ENCODE results near the gene TBC1D2B.
"Not testable (repeated sequence)": the region's sequence is repeated elsewhere in the genome, so short reads cannot be mapped to it uniquely, and the experiment has no call there.

The TBC1D2B gene

DNA sequence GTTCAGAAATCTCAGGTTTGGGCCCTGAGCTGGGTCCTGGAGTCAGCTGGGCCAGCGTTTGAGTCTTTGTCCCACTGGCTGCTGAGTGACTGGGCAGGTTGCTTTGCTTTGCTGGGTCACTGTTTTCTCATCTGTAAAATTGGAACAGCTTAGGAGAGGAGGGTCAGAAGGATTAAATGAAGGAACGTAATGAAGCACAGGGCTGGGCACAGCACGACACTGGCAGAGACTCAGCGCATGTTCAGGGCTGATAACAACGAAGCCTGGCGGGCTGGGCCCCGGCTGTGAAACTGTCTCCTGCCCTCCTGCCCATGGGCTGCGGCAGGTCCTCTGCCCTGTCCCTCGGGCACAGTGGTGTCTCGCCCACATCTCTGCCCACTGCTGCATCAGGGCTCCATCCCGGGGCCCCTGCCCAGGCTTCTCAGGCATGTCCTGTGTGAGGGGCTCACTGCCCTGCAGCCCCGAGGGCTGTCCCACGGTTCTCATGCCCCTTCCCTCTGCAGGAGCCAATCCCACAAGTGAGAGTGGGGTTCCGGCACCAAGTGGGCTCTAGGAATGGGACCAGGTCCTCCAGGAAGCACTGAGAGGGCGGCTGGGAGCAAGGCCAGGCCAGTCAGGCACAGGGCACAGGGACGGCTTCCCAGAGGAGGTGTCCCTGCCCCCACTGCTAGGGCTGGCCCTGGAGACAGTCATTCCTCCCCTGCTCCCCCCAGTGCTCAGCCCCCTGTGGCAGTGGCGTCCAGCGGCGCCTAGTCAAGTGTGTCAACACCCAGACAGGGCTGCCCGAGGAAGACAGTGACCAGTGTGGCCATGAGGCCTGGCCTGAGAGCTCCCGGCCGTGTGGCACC, 88.0 kb downstream of the TBC1D2B start:
- ChIA-PET POLR2A (no interaction called here), CTCF (no interaction called here)
- no peak for DNase-seq (ENCODE audit: extremely low spot score)
- TF ChIP-seq TARDBP (IDR thresholded peaks at IDR 0.05): no peak
- no peak for TF ChIP-seq CTBP1 (IDR thresholded peaks at IDR 0.05; ENCODE audit: borderline replicate concordance)

DNA sequence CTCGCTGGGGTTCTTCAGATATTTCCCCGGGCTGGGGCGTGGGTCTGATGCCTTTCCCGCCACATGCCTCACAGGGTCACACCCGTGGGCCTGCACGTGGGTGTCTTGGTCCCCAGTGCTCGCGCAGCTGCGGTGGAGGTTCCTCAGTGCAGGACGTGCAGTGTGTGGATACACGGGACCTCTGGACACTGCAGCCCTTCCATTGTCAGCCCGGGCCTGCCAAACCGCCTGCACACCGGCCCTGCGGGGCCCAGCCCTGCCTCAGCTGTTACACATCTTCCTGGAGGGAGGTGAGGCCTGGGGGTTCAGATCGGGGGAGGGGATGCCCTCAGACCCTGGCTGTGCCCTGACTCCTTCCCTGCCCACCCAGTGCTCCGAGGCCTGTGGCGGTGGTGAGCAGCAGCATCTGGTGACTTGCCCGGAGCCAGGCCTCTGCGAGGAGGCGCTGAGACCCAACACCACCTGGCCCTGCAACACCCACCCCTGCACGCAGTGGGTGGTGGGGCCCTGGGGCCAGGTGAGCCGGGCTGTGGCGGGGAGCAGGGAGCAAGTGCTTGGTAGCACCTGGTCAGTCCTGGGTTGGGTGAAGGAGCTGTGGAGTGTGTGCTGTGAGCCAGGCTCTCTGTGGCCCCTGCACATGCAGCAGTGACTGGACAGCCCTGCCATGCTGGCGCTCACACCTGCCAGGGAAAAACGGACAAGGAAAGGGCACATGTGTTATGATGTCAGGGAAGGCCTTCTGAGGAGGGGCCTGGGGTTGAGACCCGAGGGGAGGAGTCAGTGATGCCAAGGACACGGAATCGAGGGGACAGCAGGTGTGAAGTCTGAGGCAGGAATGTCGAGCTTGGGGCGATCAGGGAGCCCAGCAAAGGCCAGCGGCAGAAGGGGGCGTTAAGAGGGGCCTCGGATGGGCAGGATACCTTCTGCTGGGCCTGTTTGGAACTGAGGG, 88.9 kb downstream of the TBC1D2B start:
- POLR2A ChIA-PET: no interaction called here
- CTCF ChIA-PET: no interaction called here
- TF ChIP-seq ELF4 (IDR thresholded peaks at IDR 0.05) (no peak), ZNF384 (IDR thresholded peaks at IDR 0.05) (no peak), CTBP1 (IDR thresholded peaks at IDR 0.05; ENCODE audit: borderline replicate concordance) (no peak), NFRKB (IDR thresholded peaks at IDR 0.05) (no peak)
- no peak for DNase-seq (ENCODE audit: extremely low spot score)

DNA sequence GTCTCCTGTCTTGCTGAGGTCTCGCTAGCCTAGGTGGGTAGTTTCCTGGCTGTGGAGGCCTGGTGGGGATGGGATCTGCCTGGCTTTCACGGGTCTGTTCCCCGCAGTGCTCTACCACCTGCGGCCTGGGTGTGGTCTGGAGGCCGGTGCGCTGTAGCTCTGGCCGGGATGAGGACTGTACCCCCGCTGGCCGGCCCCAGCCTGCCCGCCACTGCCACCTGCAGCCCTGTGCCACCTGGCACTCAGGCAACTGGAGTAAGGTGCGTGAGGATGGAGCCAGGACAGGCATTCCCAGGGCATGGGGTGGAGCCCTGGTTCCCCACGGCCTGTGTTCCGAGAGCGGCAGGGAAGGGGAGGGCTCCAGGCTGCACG, 89.8 kb downstream of the TBC1D2B start:
- CTCF ChIA-PET: interaction anchor here (0.8 kb wide), 1 partner anchor 28 kb away, joined by 3 read pairs; no protein-coding TSS in a partner anchor
- DNase-seq (ENCODE audit: extremely low spot score); POLR2A ChIA-PET: not testable (repeated sequence)

DNA sequence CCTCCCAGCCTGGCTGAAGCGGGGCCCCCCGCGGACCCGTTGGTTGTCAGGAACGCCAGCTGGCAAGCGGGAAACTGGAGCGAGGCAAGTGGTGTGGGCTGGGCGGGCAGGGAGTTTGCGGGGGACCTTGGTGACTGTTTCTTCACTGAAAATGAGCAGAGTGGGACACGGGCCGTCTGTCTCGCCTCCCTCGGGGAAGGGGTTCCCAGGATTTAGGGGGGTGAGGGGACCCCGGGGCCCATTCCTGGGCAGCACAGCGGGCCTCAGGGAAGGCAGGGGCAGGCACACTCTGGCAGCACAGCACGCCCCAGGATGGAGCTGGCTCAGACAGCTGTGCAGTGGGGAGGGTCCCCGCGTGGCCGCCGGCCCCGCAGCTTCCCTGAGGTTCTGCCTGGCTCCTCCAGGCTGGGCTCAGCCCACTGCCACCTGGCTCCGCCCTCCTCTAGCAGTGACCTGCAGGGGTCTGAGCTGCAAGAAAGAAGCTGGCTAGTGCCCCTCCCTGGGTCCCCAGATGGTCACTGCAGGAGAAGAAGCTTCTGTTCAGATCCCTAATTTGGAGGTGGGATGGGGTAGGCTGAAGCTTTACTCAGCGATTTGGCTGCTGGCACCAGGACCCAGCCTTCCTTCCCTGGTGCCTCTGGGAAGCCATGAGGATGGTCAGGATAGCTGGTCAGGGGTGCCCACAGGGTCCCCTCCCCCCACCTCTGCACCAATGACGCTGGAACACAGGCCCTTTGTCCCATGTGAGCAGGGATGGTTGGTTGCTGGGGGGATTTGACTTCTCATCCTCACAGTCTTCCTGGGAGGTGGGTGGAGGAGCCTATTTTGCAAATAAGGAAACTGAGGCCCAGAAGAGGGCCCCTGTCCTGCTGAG, 90.4 kb downstream of the TBC1D2B start:
- DNase-seq (ENCODE audit: extremely low spot score): no peak
- TF ChIP-seq SP1 (IDR thresholded peaks at IDR 0.05) (no peak), NFRKB (IDR thresholded peaks at IDR 0.05) (no peak), TARDBP (IDR thresholded peaks at IDR 0.05) (no peak), LEF1 (IDR thresholded peaks at IDR 0.05; ENCODE audit: borderline replicate concordance) (no peak), BHLHE40 (IDR thresholded peaks at IDR 0.05; ENCODE audit: borderline replicate concordance) (no peak), FOXK2 (IDR thresholded peaks at IDR 0.05) (no peak), CTBP1 (IDR thresholded peaks at IDR 0.05; ENCODE audit: borderline replicate concordance) (no peak), FOXM1 (IDR thresholded peaks at IDR 0.05; ENCODE audit: borderline replicate concordance) (no peak), ELF4 (IDR thresholded peaks at IDR 0.05) (no peak), L3MBTL2 (conservative IDR thresholded peaks at IDR 0.05) (no peak), ZNF384 (IDR thresholded peaks at IDR 0.05) (no peak), HDGF (IDR thresholded peaks at IDR 0.05; ENCODE audit: borderline replicate concordance) (no peak), ARNT (IDR thresholded peaks at IDR 0.05) (no peak), FOXA1 (IDR thresholded peaks at IDR 0.05) (no peak), SUZ12 (IDR thresholded peaks at IDR 0.05) (no peak)
- TF ChIP-seq, protein P1, sequence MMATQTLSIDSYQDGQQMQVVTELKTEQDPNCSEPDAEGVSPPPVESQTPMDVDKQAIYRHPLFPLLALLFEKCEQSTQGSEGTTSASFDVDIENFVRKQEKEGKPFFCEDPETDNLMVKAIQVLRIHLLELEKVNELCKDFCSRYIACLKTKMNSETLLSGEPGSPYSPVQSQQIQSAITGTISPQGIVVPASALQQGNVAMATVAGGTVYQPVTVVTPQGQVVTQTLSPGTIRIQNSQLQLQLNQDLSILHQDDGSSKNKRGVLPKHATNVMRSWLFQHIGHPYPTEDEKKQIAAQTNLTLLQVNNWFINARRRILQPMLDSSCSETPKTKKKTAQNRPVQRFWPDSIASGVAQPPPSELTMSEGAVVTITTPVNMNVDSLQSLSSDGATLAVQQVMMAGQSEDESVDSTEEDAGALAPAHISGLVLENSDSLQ (IDR thresholded peaks at IDR 0.05): no peak
- CTCF ChIA-PET: interaction anchor here (0.8 kb wide), 1 partner anchor 28 kb away, joined by 3 read pairs; no protein-coding TSS in a partner anchor
- POLR2A ChIA-PET: no interaction called here

DNA sequence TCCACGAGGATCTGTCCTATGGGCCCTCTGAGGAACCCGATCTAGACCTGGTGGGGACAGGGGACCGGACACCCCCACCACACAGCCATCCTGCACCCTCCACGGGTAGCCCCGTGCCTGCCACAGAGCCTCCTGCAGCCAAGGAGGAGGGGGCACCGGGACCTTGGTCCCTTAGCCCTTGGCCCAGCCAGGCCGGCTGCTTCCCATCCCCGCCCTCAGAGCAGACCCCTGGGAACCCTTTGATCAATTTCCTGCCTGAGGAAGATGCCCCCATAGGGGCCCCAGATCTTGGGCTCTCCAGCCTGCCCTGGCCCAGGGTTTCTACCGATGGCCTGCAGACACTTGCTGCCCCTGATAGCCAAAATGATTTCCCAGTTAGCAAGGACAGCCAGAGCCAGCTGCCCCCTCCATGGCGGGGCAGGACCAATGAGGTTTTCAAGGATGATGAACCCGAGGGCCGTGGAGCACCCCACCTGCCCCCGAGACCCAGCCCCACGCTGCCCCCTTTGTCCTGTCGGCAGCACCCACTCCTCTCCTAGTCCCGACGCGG, 91.5 kb downstream of the TBC1D2B start:
- no peak for TF ChIP-seq ARNT (IDR thresholded peaks at IDR 0.05)
- no peak for TF ChIP-seq TARDBP (IDR thresholded peaks at IDR 0.05)
- TF ChIP-seq SP1 (IDR thresholded peaks at IDR 0.05): no peak
- TF ChIP-seq CTBP1 (IDR thresholded peaks at IDR 0.05; ENCODE audit: borderline replicate concordance): no peak
- TF ChIP-seq, protein P1 (IDR thresholded peaks at IDR 0.05): no peak
- no peak for TF ChIP-seq ELF4 (IDR thresholded peaks at IDR 0.05)
- TF ChIP-seq HDGF (IDR thresholded peaks at IDR 0.05; ENCODE audit: borderline replicate concordance): no peak
- TF ChIP-seq NFRKB (IDR thresholded peaks at IDR 0.05): no peak
- no peak for TF ChIP-seq SUZ12 (IDR thresholded peaks at IDR 0.05)
- no peak for TF ChIP-seq FOXM1 (IDR thresholded peaks at IDR 0.05; ENCODE audit: borderline replicate concordance)
- TF ChIP-seq BHLHE40 (IDR thresholded peaks at IDR 0.05; ENCODE audit: borderline replicate concordance): no peak
- no peak for TF ChIP-seq LEF1 (IDR thresholded peaks at IDR 0.05; ENCODE audit: borderline replicate concordance)
- no peak for TF ChIP-seq ZNF384 (IDR thresholded peaks at IDR 0.05)
- TF ChIP-seq FOXK2 (IDR thresholded peaks at IDR 0.05): no peak
- no peak for TF ChIP-seq L3MBTL2 (conservative IDR thresholded peaks at IDR 0.05)
- TF ChIP-seq FOXA1 (IDR thresholded peaks at IDR 0.05): no peak
- DNase-seq (ENCODE audit: extremely low spot score): no peak
- CTCF ChIA-PET: no interaction called here
- POLR2A ChIA-PET: no interaction called here

Data from HEK293T (cell line).